Right renal cortex interstitium (tissue), 3 donors: ENCODE measurements around the gene NPY2R. TPM values are rescaled to one million over a fixed set of nuclear protein-coding genes. Genes with fewer than 3 reads are reported as not detected.

Experiments used
- DNase-seq, 3 donors: peaks; one replicate each; pipeline ENCODE4 v3.0.0-alpha.2; 2013; ENCODE audit warnings: low read depth in 3 of 3, low spot score in 2 of 3
- polyA plus RNA-seq, 3 donors: library from polyadenylated mRNA; unstranded; fragments of 120-200 nt; gene quantifications; one replicate each; pipeline ENCODE4 v1.2.1, GENCODE V29; 2013; ENCODE audit not compliant: insufficient read length in 3 of 3

Gene NPY2R
- polyA plus RNA-seq, 3 donors: 0.27 to 0.89 (median 0.89) TPM

DNA sequence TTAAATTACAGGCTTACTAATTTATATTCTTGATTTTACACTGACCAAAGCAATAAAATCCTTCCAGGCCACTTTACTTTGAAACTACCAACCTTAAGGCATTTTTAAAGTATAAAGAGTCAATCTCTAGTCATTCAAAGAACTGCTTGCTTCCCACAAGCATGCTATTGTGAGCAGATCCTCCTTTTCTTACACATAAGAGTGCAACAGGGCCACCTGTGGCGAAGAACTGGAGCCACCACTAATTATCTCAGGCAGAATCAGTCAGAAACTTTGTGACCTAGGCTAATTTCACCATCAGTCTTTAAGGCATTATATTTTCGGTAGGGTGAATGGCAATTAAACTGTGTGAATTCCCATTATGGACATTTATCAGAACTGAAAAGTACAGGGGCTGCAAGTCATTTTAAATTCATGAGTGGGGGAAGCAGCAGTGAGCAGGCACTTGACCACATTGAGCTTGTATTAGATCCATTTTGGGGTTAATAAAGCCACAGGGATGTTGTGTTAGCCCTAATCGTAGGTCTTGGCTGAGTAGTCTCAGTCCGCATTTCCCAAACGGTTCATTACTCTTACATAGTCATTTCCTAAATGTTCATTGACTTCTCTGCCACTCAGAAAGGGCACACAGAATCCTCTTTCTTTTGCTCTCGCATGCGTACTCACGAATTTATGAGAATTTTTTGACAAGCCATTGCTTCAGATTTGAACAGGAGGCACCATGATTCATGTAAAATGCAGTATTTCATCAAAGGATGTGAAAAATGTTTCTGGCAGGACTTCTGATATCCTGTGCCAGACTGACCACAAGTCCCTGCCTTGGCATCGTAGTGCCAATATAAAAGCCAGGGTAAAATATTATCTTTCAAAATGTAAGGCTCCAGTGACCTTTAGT lies 39.8 kb downstream of the NPY2R start:
- no peak for DNase-seq

GRCh38 chr4:155249016-155249566 lies 40.7 kb downstream of the NPY2R start:
- no peak for DNase-seq

- DNase-seq: no peak
Measured at GRCh38 chr4:155252327-155252726, 43.9 kb downstream of the NPY2R start.

- no peak for DNase-seq
Measured at GRCh38 chr4:155263480-155263879, 55.0 kb downstream of the NPY2R start.

- no peak for DNase-seq
Measured at GRCh38 chr4:155265113-155265512, 56.7 kb downstream of the NPY2R start.

Other genes with a start within 250 kb of the NPY2R start
- gene MAP9, start 168.3 kb downstream of the NPY2R start, polyA plus RNA-seq: 10 to 100 TPM; 29.9 to 35.2 (median 33.1) TPM